GM04504 (cell line): ENCODE data around the gene SPATA20.

Experiments
- DNase-seq: peaks from one replicate; pipeline ENCODE4 v3.0.0-alpha.2; 2012; ENCODE audit warnings: low read depth

Gene SPATA20

GRCh38 chr17:50540560-50541401, 6.2 kb upstream of the SPATA20 start:
- no peak for DNase-seq

GRCh38 chr17:50541402-50541715, 5.6 kb upstream of the SPATA20 start:
- no peak for DNase-seq

GRCh38 chr17:50541716-50542688, 5.0 kb upstream of the SPATA20 start:
- DNase-seq, result peak; percentile 61

- DNase-seq, result no peak
Measured at GRCh38 chr17:50542795-50543774, 3.9 kb upstream of the SPATA20 start.

GRCh38 chr17:50544516-50544915, 2.5 kb upstream of the SPATA20 start:
- no peak for DNase-seq

- DNase-seq, result no peak
Measured at GRCh38 chr17:50545311-50545710, 1.7 kb upstream of the SPATA20 start.

- no peak for DNase-seq
Measured at GRCh38 chr17:50546701-50547034, 306 bp upstream of the SPATA20 start.

GRCh38 chr17:50547736-50548083, 736 bp downstream of the SPATA20 start:
- no peak for DNase-seq

- no peak for DNase-seq
Measured at GRCh38 chr17:50548831-50549230, 1.9 kb downstream of the SPATA20 start.

GRCh38 chr17:50549256-50549941, 2.4 kb downstream of the SPATA20 start:
- no peak for DNase-seq

- DNase-seq, result no peak
Measured at GRCh38 chr17:50549969-50550368, 3.0 kb downstream of the SPATA20 start.

- peak; percentile 68 for DNase-seq
Measured at GRCh38 chr17:50550661-50551432, 3.9 kb downstream of the SPATA20 start.

- DNase-seq, result no peak
Measured at GRCh38 chr17:50551433-50551815, 4.5 kb downstream of the SPATA20 start.

- no peak for DNase-seq
Measured at GRCh38 chr17:50551884-50552283, 4.9 kb downstream of the SPATA20 start.

- no peak for DNase-seq
Measured at GRCh38 chr17:50554201-50554600, 7.2 kb downstream of the SPATA20 start.

- no peak for DNase-seq
Measured at GRCh38 chr17:50556803-50557202, 9.8 kb downstream of the SPATA20 start.

- no peak for DNase-seq
Measured at GRCh38 chr17:50557630-50558029, 10.7 kb downstream of the SPATA20 start.

- DNase-seq, result no peak
Measured at GRCh38 chr17:50558091-50558490, 11.1 kb downstream of the SPATA20 start.

GRCh38 chr17:50558581-50558940, 11.6 kb downstream of the SPATA20 start:
- DNase-seq, result no peak

- no peak for DNase-seq
Measured at GRCh38 chr17:50558941-50559614, 12.1 kb downstream of the SPATA20 start.
